NCI-H2196 treated with DMSO at 0.1 percent for 48 hours (cell line): ENCODE data around the gene GATAD2A.
"Not testable (repeated sequence)": the region's sequence is repeated elsewhere in the genome, so short reads cannot be mapped to it uniquely, and the experiment has no call there.

ENCODE experiments used
- DNase-seq: peaks from one replicate; lab custom pipeline; 2025; ENCODE audit not compliant: unreplicated experiment; lab: John Stamatoyannopoulos, UW

Gene GATAD2A

GRCh38 chr19:19404879-19405860 is at the start of gene GATAD2A:
Gene GATAD2A (plus strand): TSS chr19:19405675. CDS start chr19:19465346, 59,671 bp downstream.
- DNase-seq, result peak; percentile 62

- DNase-seq, result no peak
Measured at GRCh38 chr19:19356500-19356899, 49.0 kb upstream of the GATAD2A start.

GRCh38 chr19:19356901-19357566 is 48.4 kb upstream of the GATAD2A start:
- DNase-seq, result no peak

GRCh38 chr19:19361075-19361594 is 44.3 kb upstream of the GATAD2A start:
- peak; percentile 52 for DNase-seq

GRCh38 chr19:19362075-19362474 is 43.4 kb upstream of the GATAD2A start:
- DNase-seq, result no peak

GRCh38 chr19:19366434-19367396 is 38.8 kb upstream of the GATAD2A start:
- peak; percentile 31 for DNase-seq

GRCh38 chr19:19368087-19368486 is 37.4 kb upstream of the GATAD2A start:
- DNase-seq, result no peak

GRCh38 chr19:19371059-19371458 is 34.4 kb upstream of the GATAD2A start:
- no peak for DNase-seq

- no peak for DNase-seq
Measured at GRCh38 chr19:19372656-19373416, 32.6 kb upstream of the GATAD2A start.

GRCh38 chr19:19379527-19379926 is 25.9 kb upstream of the GATAD2A start:
- DNase-seq, result no peak

GRCh38 chr19:19380316-19380715 is 25.2 kb upstream of the GATAD2A start:
- not testable (repeated sequence) for DNase-seq

- peak; percentile 59 for DNase-seq
Measured at GRCh38 chr19:19381007-19381926, 24.2 kb upstream of the GATAD2A start.

GRCh38 chr19:19382118-19382517 is 23.4 kb upstream of the GATAD2A start:
- DNase-seq, result no peak

GRCh38 chr19:19384486-19384885 is 21.0 kb upstream of the GATAD2A start:
- no peak for DNase-seq

- DNase-seq, result peak; percentile 98
Measured at GRCh38 chr19:19385131-19385895, 20.2 kb upstream of the GATAD2A start.

GRCh38 chr19:19385896-19386869 is 19.3 kb upstream of the GATAD2A start:
- no peak for DNase-seq

GRCh38 chr19:19387108-19387507 is 18.4 kb upstream of the GATAD2A start:
- no peak for DNase-seq
